WTC11 (cell line): ENCODE data around the gene AP2S1.

ENCODE experiments used
- TEAD4 ChIP-seq: sonication (generic); formaldehyde crosslinking; IDR thresholded peaks from 2 replicates; pipeline ENCODE4 v1.8.0; 2022; ENCODE audit warnings: mild to moderate bottlenecking, missing genetic modification reagents
- ZNF138 ChIP-seq: sonication (generic); formaldehyde crosslinking; conservative IDR thresholded peaks from 2 replicates; pipeline ENCODE4 v1.8.1; 2022; ENCODE audit warnings: mild to moderate bottlenecking, moderate library complexity, missing genetic modification reagents
- ZNF263 ChIP-seq: sonication (generic); formaldehyde crosslinking; IDR thresholded peaks from 2 replicates; pipeline ENCODE4 v1.8.1; 2022; ENCODE audit warnings: low read depth, mild to moderate bottlenecking, moderate library complexity, missing genetic modification reagents
- TF ChIP-seq, protein P1 (sequence below): sonication (generic); formaldehyde crosslinking; IDR thresholded peaks from 2 replicates; pipeline ENCODE4 v1.8.1; 2022; ENCODE audit warnings: missing genetic modification reagents, borderline replicate concordance
- TF ChIP-seq, protein P2 (sequence below): sonication (generic); formaldehyde crosslinking; IDR thresholded peaks from 2 replicates; pipeline ENCODE4 v1.8.0; 2023; ENCODE audit warnings: missing genetic modification reagents
- TF ChIP-seq, protein P3 (sequence below): fragments of 200-600 bp; IDR thresholded peaks from 2 replicates; pipeline ENCODE4 v1.8.0; 2022; ENCODE audit warnings: antibody characterized with exemption
- TF ChIP-seq, protein P4 (sequence below): sonication (generic); formaldehyde crosslinking; IDR thresholded peaks from 2 replicates; pipeline ENCODE4 v1.8.0; 2022; ENCODE audit warnings: mild to moderate bottlenecking, missing genetic modification reagents

DNA sequence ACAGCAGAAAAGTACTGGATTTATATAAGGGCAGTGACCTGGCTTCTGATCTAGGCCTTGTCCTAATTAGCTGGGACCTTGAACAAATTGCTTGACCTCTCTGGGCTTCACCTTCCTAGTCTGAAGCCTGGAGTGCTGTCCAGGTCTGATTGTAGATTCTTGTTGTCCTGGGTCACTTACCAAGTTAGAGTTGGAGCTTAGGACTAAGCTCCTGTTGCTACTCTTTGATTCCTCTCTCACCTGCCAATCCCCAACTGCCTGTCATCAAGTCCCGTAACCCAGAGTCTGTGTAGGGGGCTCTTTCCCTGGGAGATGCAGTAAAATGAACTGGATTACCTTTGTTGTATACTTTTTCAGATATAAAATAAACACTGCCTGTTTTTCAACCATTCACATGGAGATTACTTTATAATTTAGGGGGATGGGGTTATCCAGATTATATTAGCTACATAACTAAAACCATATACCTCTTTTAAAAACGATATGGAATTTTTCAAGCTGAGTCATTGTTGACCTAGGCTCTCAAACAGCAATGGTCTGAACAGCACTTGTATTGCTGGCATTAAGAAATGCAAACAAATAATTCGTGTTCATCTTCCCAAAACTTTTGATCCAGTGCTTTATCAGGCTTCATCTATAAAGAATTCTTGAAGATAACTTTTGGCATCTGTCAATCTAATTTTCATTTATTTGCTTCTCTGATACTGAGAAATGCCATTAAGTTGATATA lies 15.9 kb upstream of the AP2S1 start:
- TF ChIP-seq, protein P1, sequence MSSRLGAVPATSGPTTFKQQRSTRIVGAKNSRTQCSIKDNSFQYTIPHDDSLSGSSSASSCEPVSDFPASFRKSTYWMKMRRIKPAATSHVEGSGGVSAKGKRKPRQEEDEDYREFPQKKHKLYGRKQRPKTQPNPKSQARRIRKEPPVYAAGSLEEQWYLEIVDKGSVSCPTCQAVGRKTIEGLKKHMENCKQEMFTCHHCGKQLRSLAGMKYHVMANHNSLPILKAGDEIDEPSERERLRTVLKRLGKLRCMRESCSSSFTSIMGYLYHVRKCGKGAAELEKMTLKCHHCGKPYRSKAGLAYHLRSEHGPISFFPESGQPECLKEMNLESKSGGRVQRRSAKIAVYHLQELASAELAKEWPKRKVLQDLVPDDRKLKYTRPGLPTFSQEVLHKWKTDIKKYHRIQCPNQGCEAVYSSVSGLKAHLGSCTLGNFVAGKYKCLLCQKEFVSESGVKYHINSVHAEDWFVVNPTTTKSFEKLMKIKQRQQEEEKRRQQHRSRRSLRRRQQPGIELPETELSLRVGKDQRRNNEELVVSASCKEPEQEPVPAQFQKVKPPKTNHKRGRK (CRISPR knock-in tag) = no peak
- TF ChIP-seq, protein P2, sequence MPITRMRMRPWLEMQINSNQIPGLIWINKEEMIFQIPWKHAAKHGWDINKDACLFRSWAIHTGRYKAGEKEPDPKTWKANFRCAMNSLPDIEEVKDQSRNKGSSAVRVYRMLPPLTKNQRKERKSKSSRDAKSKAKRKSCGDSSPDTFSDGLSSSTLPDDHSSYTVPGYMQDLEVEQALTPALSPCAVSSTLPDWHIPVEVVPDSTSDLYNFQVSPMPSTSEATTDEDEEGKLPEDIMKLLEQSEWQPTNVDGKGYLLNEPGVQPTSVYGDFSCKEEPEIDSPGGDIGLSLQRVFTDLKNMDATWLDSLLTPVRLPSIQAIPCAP (CRISPR knock-in tag) = no peak
- TF ChIP-seq, protein P3, sequence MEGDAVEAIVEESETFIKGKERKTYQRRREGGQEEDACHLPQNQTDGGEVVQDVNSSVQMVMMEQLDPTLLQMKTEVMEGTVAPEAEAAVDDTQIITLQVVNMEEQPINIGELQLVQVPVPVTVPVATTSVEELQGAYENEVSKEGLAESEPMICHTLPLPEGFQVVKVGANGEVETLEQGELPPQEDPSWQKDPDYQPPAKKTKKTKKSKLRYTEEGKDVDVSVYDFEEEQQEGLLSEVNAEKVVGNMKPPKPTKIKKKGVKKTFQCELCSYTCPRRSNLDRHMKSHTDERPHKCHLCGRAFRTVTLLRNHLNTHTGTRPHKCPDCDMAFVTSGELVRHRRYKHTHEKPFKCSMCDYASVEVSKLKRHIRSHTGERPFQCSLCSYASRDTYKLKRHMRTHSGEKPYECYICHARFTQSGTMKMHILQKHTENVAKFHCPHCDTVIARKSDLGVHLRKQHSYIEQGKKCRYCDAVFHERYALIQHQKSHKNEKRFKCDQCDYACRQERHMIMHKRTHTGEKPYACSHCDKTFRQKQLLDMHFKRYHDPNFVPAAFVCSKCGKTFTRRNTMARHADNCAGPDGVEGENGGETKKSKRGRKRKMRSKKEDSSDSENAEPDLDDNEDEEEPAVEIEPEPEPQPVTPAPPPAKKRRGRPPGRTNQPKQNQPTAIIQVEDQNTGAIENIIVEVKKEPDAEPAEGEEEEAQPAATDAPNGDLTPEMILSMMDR = no peak
- TF ChIP-seq, protein P4, sequence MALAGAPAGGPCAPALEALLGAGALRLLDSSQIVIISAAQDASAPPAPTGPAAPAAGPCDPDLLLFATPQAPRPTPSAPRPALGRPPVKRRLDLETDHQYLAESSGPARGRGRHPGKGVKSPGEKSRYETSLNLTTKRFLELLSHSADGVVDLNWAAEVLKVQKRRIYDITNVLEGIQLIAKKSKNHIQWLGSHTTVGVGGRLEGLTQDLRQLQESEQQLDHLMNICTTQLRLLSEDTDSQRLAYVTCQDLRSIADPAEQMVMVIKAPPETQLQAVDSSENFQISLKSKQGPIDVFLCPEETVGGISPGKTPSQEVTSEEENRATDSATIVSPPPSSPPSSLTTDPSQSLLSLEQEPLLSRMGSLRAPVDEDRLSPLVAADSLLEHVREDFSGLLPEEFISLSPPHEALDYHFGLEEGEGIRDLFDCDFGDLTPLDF (CRISPR knock-in tag) = no peak
- TF ChIP-seq TEAD4 (CRISPR knock-in tag) (no peak), ZNF263 (CRISPR knock-in tag) (no peak), ZNF138 (CRISPR knock-in tag) (no peak)
